ENCODE data around the gene SLC12A5. TPM values are rescaled to one million over a fixed set of nuclear protein-coding genes. Genes with fewer than 3 reads are reported as not detected.
"Not testable (repeated sequence)": the region's sequence is repeated elsewhere in the genome, so short reads cannot be mapped to it uniquely, and the experiment has no call there.

The SLC12A5 gene
- total RNA-seq, 1 donor from 2014 or later: 5.1 TPM

DNA sequence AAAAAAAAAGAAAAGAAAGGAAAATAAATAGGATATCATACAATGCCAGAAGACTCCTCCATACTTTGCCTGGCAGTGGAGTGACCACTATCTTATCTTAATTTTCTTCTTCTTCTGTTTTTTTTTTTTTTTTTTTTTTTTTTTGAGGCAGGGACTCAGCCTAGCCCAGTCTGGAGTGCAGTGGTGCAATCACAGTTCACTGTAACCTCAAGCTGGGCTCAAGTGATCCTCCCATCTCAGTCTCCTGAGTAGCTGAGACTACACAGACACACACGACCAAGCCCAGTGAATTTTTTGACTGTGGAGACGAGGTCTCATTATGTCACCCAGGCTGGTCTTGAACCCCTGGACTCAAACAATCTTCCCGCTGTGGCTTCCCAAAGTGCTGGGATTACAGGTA is 37.4 kb upstream of the SLC12A5 start:
- H3K4me3 Mint-ChIP-seq: no peak overlapping the region
- H3K27me3 Mint-ChIP-seq: peaks cover 7% of the 10 kb centered on the region
- TF ChIP-seq, protein P1, sequence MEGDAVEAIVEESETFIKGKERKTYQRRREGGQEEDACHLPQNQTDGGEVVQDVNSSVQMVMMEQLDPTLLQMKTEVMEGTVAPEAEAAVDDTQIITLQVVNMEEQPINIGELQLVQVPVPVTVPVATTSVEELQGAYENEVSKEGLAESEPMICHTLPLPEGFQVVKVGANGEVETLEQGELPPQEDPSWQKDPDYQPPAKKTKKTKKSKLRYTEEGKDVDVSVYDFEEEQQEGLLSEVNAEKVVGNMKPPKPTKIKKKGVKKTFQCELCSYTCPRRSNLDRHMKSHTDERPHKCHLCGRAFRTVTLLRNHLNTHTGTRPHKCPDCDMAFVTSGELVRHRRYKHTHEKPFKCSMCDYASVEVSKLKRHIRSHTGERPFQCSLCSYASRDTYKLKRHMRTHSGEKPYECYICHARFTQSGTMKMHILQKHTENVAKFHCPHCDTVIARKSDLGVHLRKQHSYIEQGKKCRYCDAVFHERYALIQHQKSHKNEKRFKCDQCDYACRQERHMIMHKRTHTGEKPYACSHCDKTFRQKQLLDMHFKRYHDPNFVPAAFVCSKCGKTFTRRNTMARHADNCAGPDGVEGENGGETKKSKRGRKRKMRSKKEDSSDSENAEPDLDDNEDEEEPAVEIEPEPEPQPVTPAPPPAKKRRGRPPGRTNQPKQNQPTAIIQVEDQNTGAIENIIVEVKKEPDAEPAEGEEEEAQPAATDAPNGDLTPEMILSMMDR (conservative IDR thresholded peaks at IDR 0.05): no peak
- DNase-seq (ENCODE audit: extremely low spot score, unreplicated experiment): no peak
- no peaks in the 10 kb centered on the region for H3K36me3 Mint-ChIP-seq
- no peaks in the 10 kb centered on the region for H3K9me3 Mint-ChIP-seq
- H3K27ac Mint-ChIP-seq: no peak overlapping the region
- peaks cover 7% of the 10 kb centered on the region for H3K4me1 Mint-ChIP-seq (ENCODE audit: unreplicated experiment)

DNA sequence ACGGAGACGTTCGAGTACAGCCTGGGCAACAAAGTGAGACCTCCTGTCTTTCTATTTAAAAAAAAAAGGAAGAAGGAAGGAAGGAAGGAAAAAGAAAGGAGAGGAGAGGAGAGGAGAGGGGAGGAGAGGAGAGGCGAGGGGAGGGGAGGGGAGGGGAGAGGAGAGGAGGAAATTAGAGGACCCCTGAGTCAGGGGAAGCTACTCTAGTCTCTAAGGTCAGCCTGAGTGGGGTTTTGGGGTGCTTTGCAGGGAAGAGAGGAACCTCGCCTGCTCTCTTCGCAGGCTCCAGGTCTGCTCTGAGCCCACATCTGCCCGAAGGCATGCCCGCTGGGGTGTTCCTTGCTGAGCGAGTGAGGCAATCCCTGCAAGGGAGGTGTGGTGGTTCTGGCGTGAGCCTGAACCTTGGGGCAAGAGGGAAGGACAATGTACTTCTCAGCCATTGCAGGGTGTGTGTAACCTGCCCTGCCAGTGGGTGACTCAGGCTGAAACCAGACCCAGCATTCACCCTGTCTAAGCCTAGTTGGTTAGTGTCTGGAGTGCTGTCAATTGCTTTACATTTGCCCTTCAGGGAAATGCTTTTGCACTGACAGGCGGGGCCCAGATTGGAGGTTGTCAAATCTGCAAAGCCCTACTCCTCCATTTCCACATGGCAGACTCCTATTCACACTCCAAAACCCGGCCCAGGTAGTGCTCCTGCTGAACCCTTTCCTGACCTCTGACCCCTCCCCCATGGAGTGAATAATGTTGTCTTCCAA is 35.6 kb upstream of the SLC12A5 start:
- TF ChIP-seq, protein P1 (conservative IDR thresholded peaks at IDR 0.05): no peak
- H3K27ac Mint-ChIP-seq: peak overlapping the region; percentile 86
- H3K4me1 Mint-ChIP-seq (ENCODE audit: unreplicated experiment): peaks cover 7% of the 10 kb centered on the region
- no peaks in the 10 kb centered on the region for H3K36me3 Mint-ChIP-seq
- peak overlapping the region; percentile 44 for H3K4me3 Mint-ChIP-seq
- H3K27me3 Mint-ChIP-seq: peaks cover 7% of the 10 kb centered on the region
- DNase-seq (ENCODE audit: extremely low spot score, unreplicated experiment): no peak
- H3K9me3 Mint-ChIP-seq: no peaks in the 10 kb centered on the region

DNA sequence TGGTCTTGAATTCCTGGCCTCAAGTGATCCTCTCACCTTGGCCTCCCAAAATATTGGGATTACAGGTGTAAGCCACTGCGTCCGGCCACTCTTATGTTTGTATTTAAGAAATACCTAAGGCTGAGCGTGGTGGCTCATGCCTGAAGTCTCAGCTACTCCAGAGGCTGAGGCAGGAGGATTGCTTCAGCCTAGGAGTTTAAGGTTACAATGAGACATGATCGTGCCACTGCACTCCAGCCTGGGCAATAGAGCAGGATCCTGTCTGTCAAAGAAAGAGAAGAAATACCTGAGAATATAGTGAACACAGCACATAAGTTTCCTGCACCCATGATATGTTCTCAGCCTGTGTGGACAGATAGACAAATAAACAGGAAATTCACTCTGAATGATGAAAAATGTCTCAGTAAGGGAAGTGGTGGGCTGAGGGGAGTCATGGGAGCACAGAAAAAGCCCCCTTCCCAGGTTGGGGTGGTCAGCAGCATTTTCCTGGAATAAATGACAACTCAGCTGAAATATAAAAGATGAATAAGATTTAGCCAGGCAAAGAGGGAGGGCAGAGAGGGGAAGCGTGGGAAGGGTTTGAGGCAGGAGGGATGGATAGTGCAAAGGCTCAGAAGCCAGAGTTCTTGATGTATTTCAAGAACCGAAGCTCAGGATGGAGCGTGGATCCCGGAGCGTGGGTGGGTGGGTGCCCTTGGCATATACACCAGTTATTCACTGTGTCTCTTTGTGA is 34.1 kb upstream of the SLC12A5 start:
- Mint-ChIP-seq H3K36me3 (no peaks in the 10 kb centered on the region), H3K4me1 (ENCODE audit: unreplicated experiment) (peaks cover 7% of the 10 kb centered on the region), H3K27me3 (peaks cover 18% of the 10 kb centered on the region), H3K4me3 (no peak overlapping the region), H3K9me3 (no peaks in the 10 kb centered on the region), H3K27ac (no peak overlapping the region)
- DNase-seq (ENCODE audit: extremely low spot score, unreplicated experiment): no peak
- TF ChIP-seq, protein P1 (conservative IDR thresholded peaks at IDR 0.05): no peak

DNA sequence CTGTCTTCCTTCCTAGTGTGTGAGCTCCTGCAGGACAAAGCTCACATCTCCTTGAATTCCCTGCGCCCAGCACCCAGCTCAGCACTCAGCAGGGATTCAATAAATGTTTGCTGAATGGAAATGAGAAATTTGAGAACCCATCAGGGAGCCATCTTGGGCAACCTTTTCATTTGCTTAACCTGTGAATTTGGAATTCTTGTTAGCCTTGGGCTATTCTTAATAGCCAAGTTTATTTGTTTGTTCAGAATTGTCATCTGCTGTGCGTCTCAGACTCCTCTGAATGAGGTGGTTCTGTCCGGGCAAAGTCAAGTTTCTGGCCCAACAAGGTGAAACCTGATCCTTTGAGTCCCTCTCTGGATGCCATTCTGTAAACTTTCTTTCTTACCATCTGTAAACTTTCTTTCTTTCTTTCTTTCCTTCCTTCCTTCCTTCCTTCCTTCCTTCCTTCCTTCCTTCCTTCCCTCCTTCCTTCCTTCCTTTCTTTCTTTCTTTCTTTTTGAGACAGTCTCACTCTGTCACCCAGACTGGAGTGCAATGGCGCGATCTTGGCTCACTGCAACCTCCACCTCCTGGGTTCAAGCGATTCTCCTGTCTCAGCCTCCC is 33.4 kb upstream of the SLC12A5 start:
- H3K27me3 Mint-ChIP-seq: peaks cover 23% of the 10 kb centered on the region
- H3K27ac Mint-ChIP-seq; DNase-seq (ENCODE audit: extremely low spot score, unreplicated experiment): not testable (repeated sequence)

DNA sequence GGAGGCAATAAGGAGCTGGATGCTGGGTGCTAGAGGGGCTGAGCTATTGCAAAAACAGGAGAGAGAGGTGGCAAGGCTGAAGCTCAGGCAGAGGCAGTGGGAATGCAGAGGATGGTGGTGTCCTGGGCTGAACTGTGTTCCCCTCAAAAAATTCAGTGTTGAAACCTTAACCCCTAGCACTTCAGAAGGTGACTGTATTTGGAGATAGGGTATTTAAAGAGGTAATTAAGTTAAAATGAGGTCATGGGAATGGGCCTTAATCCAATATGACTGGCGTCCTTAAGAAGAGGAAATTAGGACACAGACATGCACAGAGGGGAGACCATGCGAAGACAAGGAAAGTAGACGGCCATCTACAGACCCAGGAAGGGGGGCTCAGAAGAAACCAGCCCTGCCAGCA is 31.8 kb upstream of the SLC12A5 start:
- no peaks in the 10 kb centered on the region for H3K36me3 Mint-ChIP-seq
- no peak for DNase-seq (ENCODE audit: extremely low spot score, unreplicated experiment)
- H3K9me3 Mint-ChIP-seq: no peaks in the 10 kb centered on the region
- H3K27ac Mint-ChIP-seq: no peak overlapping the region
- no peak overlapping the region for H3K4me3 Mint-ChIP-seq
- peaks cover 25% of the 10 kb centered on the region for H3K27me3 Mint-ChIP-seq
- TF ChIP-seq, protein P1 (conservative IDR thresholded peaks at IDR 0.05): no peak
- H3K4me1 Mint-ChIP-seq (ENCODE audit: unreplicated experiment): peaks cover 7% of the 10 kb centered on the region

More for the DNA sequence above, 33.4 kb upstream of the SLC12A5 start:
- H3K4me1 Mint-ChIP-seq (ENCODE audit: unreplicated experiment); H3K4me3 Mint-ChIP-seq; H3K36me3 Mint-ChIP-seq; H3K9me3 Mint-ChIP-seq: not testable (repeated sequence)

DNA sequence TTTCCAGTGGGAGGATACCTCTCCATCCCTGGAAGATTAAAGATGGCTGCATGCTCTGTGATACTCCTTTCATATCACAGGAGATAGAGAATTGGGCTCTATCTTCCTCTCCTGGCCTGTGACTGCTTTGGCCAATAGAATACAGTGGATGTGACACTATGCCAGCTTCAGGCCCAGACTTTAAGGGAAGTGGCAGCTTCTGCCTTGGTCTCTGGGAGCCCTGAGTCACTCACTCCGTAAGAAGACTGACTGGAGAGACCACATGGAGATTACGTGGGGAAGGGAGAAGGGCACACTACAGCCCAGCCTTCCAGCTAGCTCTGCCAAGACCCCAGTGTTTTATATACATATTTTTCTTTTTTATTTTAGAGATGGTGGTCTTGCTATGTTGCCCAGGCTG is 30.7 kb upstream of the SLC12A5 start:
- H3K36me3 Mint-ChIP-seq: no peaks in the 10 kb centered on the region
- DNase-seq (ENCODE audit: extremely low spot score, unreplicated experiment): no peak
- H3K4me3 Mint-ChIP-seq: no peak overlapping the region
- H3K27me3 Mint-ChIP-seq: peaks cover 27% of the 10 kb centered on the region
- peaks cover 7% of the 10 kb centered on the region for H3K4me1 Mint-ChIP-seq (ENCODE audit: unreplicated experiment)
- no peaks in the 10 kb centered on the region for H3K9me3 Mint-ChIP-seq
- TF ChIP-seq, protein P1 (conservative IDR thresholded peaks at IDR 0.05): no peak
- no peak overlapping the region for H3K27ac Mint-ChIP-seq
